Stimulated activated CD8-positive, alpha-beta memory T cell treated with anti-CD3 and anti-CD28 coated beads, Interleukin-12 subunit alpha, Interleukin-12 subunit beta, amount 100 ng/mL, for 1 hour (primary cell): ENCODE data around the gene ITGA2B.
"Not testable (repeated sequence)": the region's sequence is repeated elsewhere in the genome, so short reads cannot be mapped to it uniquely, and the experiment has no call there.

ENCODE experiments used
- DNase-seq: peaks from one replicate; pipeline ENCODE4 v3.0.0-alpha.2; 2020; ENCODE audit warnings: low read depth

The ITGA2B gene

GRCh38 chr17:44330263-44330662, 59.2 kb downstream of the ITGA2B start:
- not testable (repeated sequence) for DNase-seq

GRCh38 chr17:44329516-44329915, 59.9 kb downstream of the ITGA2B start:
- DNase-seq = not testable (repeated sequence)

DNA sequence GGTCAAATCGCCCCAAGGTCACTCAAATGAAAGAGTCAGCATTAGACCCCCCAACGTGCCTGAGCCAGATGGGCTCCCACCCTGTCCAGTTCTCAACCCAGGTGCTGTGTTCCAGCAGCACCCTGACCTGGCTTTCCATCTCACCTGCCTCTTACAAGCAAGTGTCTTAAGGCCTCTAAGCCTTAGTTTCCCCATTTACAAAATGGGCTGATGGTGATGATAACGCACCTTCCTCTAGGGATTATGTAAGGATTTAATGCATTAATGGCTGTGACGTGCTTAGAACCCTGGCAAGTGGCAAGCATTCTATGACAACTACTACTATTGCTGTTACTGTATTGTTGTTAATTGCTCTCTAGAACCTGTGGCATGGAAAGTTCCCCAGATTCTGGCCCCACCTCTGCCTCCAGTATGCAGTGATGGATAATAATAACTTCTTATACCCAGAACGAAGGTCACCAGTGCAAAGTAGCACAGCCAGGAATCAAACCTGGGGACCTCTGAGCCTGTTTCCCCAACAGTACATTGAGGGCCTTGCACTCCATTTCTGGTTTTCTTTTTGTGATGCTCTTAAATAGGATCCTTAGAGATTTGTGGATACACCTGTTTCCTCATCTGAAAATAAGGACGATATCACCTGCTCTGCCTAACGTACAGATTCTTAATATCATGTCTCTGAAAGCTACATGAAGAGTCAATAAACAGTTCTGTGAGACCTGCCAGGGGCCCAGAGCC, 61.6 kb downstream of the ITGA2B start:
- DNase-seq = no peak

DNA sequence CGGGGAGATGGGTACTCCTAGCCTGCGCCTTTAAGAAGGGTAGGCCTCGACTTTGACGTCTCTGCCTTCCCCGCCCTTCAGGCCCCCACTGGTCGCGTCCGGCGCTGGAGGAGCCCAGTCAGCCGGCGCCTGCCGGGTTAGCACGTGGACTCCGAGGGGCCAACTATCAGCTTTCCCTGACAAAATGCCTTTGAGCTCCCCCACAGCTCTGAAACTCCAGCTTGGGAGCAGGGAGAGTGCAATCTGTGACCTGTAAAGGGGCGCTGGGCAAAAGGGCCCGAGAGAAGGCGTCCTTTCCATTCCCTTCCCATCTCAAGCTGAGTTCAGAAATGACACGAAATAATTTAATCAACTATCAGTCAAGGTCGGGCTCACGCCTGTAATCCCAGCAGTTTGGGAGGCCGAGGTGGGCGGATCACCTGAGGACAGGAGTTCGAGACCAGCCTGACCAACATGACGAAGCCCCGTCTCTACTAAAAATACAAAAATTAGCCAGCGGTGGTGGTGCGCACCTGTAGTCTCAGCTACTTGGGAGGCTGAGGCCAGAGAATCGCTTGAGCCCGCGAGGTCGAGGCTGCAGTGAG, 62.5 kb downstream of the ITGA2B start:
- peak; percentile 92 for DNase-seq

DNA sequence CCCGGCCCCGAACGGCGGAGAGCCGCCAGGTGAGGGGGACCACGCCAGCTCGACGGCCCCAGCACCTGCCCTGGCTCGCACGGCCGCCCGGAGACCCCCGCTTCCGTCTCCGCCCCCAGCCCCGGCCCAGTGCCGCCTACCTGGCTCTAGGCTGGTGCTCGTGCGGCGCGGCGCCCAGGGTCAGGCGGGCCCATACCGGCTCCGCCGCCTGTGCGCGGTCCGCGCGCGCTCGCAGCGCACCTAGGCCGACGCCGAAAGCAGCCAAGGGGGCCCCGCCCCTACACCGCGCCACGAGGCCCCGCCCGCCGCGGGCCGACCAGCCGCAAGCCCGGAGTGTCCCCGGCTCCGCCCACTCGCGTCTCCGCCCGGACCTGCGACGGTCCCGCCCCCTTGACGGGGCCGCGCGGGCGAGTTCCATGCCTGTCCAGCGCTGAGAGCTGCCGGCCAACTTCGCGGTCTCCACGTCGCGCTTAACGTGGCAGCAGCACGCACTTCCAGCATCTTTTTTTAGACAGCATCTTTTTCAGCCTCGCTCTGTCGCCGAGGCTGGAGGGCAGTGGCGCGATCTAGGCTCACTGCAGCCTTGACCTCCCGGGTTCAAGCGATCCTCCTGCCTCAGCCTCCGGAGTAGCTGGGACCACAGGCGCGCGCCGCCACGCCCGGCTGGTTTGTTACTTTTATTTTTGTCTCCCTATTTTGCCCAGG, 64.7 kb downstream of the ITGA2B start, which contains the start of gene SLC25A39:
Gene SLC25A39 (minus strand): TSS at position 253 of the 705 bp plus-strand sequence. CDS start 1,261 bp downstream, outside the sequence.
- peak; percentile 90 for DNase-seq

DNA sequence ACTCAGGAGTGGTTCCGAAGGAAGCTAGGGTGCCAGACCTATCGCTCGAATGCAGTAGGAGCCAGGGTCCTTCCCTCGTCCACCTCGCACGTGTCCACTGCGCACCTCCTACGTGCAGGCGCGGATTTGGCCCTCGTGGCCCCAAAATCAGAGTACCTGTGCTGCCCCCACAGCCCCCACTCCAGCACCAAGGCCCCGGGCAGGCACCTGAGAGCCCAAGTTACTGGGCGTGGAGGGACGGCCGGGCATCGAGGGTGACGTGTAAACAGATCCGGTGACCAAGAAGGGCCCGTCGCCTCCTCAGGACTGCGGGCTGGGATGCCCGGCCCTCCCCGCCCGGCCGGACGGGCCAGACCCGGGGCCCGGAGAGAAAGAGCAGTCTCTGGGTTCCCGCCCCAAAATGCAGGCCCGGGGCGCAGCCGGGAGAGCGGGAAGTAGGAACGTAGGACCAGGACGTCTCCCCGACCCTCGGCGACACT, 65.3 kb downstream of the ITGA2B start:
- no peak for DNase-seq

DNA sequence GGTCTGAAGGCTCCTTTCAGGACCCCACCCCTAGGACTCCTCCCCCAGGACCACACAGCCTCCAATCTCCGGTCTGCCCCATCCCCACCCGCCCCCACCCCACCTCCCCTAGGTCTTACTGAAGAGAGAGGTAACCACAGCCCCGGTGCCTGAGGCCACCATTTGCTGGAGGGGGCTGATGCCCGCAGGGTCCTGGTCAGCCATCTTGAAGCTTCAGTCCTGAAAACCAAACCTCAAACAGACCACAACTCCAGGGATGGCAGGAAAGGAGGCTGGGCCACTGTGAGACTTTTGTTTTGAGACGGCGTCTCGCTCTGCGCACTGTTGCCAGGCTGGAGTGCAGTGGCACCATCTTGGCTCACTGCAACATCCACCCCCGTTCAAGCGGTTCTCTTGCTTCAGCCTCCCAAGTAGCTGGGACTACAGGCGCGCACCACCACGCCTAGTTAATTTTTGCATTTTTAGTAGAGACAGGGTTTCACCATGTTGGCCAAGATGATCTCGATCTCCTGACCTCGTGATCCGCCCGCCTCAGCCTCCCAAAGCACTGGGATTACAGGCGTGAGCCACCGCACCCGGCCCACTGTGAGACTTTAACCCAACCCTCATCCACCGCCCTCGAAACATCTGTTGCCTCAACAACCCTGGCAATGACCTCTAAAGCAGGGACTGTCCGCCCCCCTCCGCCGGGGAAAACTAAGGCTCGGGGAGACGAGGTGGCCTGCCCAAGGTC, 65.9 kb downstream of the ITGA2B start:
- DNase-seq = no peak

GRCh38 chr17:44322236-44322895, 67.1 kb downstream of the ITGA2B start:
- DNase-seq = no peak
